T-helper 1 cell treated with Interleukin-12 subunit alpha and Interleukin-12 subunit beta and Interleukin-4 antibody, amounts not matched to agents 30 μg/mL and 1 μg/mL, for 36 hours (primary cell): ENCODE data around the gene PLXNB3.

Source experiments
- H3K27ac Mint-ChIP-seq: one replicate; pipeline ENCODE4 v1.8.0; 2021; ENCODE audit warnings: mild to moderate bottlenecking, mixed read lengths
- H3K27me3 Mint-ChIP-seq: one replicate; pipeline ENCODE4 v1.8.0; 2021; ENCODE audit warnings: low read depth, mixed read lengths
- H3K36me3 Mint-ChIP-seq: one replicate; pipeline ENCODE4 v1.8.0; 2021; ENCODE audit warnings: low read depth, mixed read lengths
- H3K4me1 Mint-ChIP-seq: one replicate; pipeline ENCODE4 v1.8.0; 2021; ENCODE audit warnings: low read depth, mixed read lengths
- H3K4me3 Mint-ChIP-seq: one replicate; pipeline ENCODE4 v1.8.0; 2021; ENCODE audit warnings: mild to moderate bottlenecking, moderate library complexity, mixed read lengths
- H3K9me3 Mint-ChIP-seq: one replicate; pipeline ENCODE4 v1.8.0; 2021; ENCODE audit warnings: mixed read lengths

PLXNB3 gene

DNA sequence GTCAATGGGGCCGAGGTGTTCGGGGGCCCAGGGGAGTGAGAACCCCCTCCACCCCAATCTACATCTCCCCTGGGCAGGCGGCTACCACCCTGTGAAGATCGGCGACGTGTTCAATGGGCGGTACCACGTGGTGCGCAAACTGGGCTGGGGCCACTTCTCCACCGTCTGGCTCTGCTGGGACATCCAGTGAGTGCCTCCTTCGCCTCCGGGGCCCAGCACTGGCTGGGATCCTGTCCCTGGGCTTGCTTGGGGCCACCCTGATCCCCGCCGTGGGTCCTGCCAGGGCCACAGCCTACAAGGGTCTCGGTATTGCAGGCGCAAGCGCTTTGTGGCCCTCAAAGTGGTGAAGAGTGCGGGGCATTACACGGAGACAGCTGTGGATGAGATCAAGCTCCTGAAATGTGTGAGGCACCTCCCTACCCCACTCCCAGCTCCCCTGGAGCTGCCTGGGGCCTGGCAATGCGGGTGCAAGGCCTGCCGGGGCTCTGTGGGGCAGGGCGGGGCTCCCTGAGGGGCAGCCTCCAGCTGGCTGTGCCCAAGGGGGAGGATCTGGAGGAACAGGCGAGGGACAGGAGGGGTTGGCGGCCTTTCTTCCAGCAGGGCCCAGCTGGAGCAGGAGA lies 17.5 kb downstream of the PLXNB3 start:
- H3K9me3 Mint-ChIP-seq = no peaks in the 10 kb centered on the region
- no peak overlapping the region for H3K27ac Mint-ChIP-seq
- H3K27me3 Mint-ChIP-seq = peaks cover 3% of the 10 kb centered on the region
- H3K4me3 Mint-ChIP-seq = no peak overlapping the region
- H3K4me1 Mint-ChIP-seq = no peaks in the 10 kb centered on the region
- no peaks in the 10 kb centered on the region for H3K36me3 Mint-ChIP-seq

DNA sequence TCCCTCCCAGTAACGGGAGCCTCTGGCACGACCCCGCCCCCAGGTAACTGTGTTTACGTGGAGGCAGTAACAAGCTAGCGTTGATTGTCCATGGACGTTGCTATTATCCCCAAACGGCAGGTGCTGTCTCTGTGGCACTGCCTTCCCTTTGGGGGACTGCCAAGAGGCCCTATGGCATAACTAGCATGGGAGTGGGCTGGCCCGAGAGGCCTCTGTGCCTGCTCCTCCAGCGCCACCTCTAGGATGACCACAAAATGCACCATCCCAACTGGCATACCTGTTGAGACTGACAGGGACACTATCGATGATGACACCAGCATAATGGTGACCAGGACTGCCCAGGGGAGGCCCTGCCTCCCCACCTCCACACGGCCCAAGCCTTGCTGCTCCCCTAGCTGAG lies 18.3 kb downstream of the PLXNB3 start:
- no peak overlapping the region for H3K4me3 Mint-ChIP-seq
- H3K36me3 Mint-ChIP-seq = no peaks in the 10 kb centered on the region
- no peak overlapping the region for H3K27ac Mint-ChIP-seq
- H3K9me3 Mint-ChIP-seq = no peaks in the 10 kb centered on the region
- peaks cover 3% of the 10 kb centered on the region for H3K27me3 Mint-ChIP-seq
- no peaks in the 10 kb centered on the region for H3K4me1 Mint-ChIP-seq

DNA sequence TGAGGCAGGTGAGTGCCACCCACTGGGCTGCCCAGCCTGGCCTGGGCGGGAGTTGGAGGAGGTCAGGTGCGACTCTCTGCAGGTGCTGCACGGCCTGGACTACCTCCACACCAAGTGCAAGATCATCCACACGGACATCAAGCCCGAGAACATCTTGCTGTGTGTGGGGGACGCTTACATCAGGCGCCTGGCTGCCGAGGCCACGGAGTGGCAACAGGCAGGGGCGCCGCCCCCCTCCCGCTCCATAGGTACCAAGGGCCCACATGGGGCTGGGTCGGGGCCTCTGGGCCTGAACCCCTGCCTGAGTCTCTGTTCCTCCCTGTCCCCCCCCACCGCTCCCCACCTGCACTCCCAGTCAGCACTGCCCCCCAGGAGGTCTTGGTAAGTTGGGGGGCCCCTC lies 18.8 kb downstream of the PLXNB3 start:
- no peaks in the 10 kb centered on the region for H3K4me1 Mint-ChIP-seq
- H3K27me3 Mint-ChIP-seq = peaks cover 3% of the 10 kb centered on the region
- H3K4me3 Mint-ChIP-seq = no peak overlapping the region
- H3K9me3 Mint-ChIP-seq = no peaks in the 10 kb centered on the region
- no peak overlapping the region for H3K27ac Mint-ChIP-seq
- no peaks in the 10 kb centered on the region for H3K36me3 Mint-ChIP-seq

DNA sequence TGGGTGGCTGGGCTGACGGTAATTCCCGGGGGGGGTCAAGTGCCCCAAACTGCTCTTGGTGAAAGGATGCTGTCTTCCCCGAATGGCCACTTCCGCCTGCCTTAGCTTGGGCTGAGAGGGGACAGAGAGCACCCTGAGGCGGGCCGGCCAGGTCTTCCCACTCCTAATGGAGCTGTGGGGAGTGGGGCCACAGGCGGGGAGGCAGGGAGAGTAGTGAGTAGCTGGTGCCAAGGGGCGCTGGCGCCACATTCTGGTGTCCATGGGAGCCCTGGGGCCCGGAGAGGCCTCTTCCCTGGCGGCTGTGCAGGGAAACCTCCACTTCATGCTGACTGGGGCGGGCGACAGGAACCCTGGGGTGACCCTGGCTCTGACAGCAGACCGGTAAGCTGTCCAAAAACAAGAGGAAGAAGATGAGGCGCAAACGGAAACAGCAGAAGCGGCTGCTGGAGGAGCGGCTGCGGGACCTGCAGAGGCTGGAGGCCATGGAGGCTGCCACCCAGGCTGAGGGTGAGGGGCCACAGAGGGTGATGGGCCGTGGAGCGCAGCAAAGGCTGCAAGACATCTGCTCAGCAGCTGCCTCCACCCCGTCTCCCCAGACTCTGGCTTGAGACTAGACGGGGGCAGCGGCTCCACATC lies 19.4 kb downstream of the PLXNB3 start:
- H3K4me1 Mint-ChIP-seq = no peaks in the 10 kb centered on the region
- H3K9me3 Mint-ChIP-seq = no peaks in the 10 kb centered on the region
- no peaks in the 10 kb centered on the region for H3K36me3 Mint-ChIP-seq
- no peak overlapping the region for H3K27ac Mint-ChIP-seq
- peaks cover 3% of the 10 kb centered on the region for H3K27me3 Mint-ChIP-seq
- no peak overlapping the region for H3K4me3 Mint-ChIP-seq

GRCh38 chrX:153784325-153784967 lies 20.4 kb downstream of the PLXNB3 start:
- Mint-ChIP-seq H3K27me3 (peaks cover 3% of the 10 kb centered on the region), H3K9me3 (no peaks in the 10 kb centered on the region), H3K27ac (no peak overlapping the region), H3K36me3 (no peaks in the 10 kb centered on the region), H3K4me3 (no peak overlapping the region), H3K4me1 (no peaks in the 10 kb centered on the region)

- no peaks in the 10 kb centered on the region for H3K9me3 Mint-ChIP-seq
- no peak overlapping the region for H3K27ac Mint-ChIP-seq
- no peak overlapping the region for H3K4me3 Mint-ChIP-seq
- peaks cover 1% of the 10 kb centered on the region for H3K36me3 Mint-ChIP-seq
- no peaks in the 10 kb centered on the region for H3K27me3 Mint-ChIP-seq
- no peaks in the 10 kb centered on the region for H3K4me1 Mint-ChIP-seq
These were observed 22.6 kb downstream of the PLXNB3 start for GRCh38 chrX:153786669-153787068.

DNA sequence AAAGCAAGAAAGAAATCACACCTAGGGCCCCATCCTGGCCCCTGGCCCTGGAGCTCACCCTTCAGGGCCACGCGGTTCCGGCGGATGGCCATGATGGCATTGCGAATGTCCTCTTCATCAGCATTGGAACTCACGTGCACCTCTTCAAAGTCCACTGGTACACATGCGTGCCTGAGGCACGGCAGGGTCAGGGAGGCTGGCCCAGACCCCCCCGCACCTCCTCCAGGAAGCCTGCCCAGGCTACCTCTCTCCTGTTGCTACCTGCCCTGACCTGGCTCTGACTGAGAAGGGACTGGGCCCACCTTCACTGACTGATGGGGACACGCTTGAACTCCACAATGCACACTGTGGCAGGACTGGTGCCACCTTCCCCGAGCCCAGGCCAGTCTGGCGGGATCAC lies 25.6 kb downstream of the PLXNB3 start:
- Mint-ChIP-seq H3K27me3 (no peaks in the 10 kb centered on the region), H3K4me1 (peaks cover 7% of the 10 kb centered on the region), H3K27ac (no peak overlapping the region), H3K9me3 (no peaks in the 10 kb centered on the region), H3K4me3 (no peak overlapping the region), H3K36me3 (peaks cover 6% of the 10 kb centered on the region)

GRCh38 chrX:153791104-153791852 lies 27.2 kb downstream of the PLXNB3 start:
- peaks cover 11% of the 10 kb centered on the region for H3K4me1 Mint-ChIP-seq
- no peak overlapping the region for H3K27ac Mint-ChIP-seq
- H3K36me3 Mint-ChIP-seq = peaks cover 8% of the 10 kb centered on the region
- no peak overlapping the region for H3K4me3 Mint-ChIP-seq
- no peaks in the 10 kb centered on the region for H3K27me3 Mint-ChIP-seq
- H3K9me3 Mint-ChIP-seq = no peaks in the 10 kb centered on the region

DNA sequence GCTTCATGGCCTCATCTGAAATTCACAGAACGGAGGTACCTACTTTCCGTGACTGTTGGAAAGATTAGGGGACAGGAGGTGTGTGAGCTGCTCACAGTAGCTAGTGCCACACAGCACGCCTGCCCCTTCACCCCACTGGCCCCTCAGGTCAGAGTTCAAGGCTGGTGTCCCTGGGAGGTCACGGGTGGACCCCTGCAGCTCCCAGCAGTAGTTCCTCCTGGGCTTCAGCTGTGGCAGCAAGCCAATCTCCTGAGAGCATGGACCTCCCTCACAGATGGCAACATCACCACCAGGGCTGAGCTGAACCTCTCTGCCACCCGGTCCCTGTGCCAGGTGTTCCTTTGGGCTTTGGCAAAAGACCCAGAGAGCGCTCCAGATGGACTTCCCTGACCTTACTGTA lies 28.3 kb downstream of the PLXNB3 start:
- Mint-ChIP-seq H3K27ac (no peak overlapping the region), H3K4me1 (peaks cover 12% of the 10 kb centered on the region), H3K36me3 (peaks cover 8% of the 10 kb centered on the region), H3K9me3 (no peaks in the 10 kb centered on the region), H3K27me3 (no peaks in the 10 kb centered on the region), H3K4me3 (no peak overlapping the region)

DNA sequence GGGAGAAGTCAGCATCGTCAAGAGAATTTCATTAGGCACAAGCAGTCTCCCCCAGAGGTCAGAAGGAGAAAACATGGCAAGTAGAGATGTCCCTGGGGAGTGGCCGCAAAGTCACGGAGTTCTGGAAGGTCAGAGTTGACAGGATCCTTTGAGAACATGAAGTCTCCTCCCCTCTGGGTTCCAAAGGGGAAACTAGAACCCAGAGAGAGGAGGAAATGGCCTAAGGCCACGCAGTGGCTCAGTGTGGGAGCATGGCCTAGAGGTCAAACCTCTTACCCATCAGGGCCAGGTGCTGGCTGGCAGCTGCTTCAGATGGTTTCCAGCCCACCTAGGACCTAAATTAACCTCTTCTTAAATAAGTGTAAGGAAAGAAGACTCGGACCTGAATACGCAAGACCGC lies 29.2 kb downstream of the PLXNB3 start:
- Mint-ChIP-seq H3K9me3 (no peaks in the 10 kb centered on the region), H3K27me3 (no peaks in the 10 kb centered on the region), H3K4me3 (peak overlapping the region; percentile 98), H3K4me1 (peaks cover 12% of the 10 kb centered on the region), H3K27ac (peak overlapping the region; percentile 90), H3K36me3 (peaks cover 10% of the 10 kb centered on the region)

DNA sequence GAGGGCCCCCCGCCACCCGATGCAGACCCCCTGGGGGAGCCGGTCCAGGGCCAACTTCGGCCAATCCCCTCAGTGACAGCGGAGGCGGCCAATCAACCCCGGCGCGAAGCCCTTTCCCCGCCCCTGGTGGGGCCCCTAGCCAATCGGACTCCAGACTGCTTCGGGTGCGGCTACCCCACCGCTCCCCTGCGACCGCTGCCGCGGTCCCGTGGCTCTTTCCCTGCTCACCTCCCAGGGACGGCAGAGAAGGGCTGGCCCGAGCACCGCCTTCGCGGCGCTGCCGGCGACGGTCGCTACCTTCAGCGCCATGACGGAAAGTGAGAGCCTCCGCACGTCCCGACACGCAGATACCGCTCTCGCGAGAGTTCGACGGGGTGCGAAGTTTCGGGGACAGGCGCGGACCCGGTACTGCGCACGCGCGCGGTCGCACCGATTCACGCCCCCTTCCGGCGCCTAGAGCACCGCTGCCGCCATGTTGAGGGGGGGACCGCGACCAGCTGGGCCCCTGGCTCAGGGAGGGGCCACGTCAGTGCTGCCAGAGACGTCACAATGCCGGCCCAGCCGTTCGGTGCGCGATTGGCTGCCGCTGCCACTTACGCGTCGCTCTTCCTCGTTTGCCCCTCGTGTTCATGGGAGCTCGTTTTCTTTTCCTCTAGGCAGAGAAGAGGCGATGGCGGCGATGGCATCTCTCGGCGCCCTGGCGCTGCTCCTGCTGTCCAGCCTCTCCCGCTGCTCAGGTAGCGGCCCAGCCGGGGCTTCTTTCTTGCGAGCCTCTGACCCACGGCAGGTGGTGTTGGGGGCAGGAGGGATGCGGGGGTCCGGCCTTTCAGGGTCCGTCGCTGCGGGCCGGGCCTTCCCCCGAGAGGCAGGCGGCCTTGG lies 30.2 kb downstream of the PLXNB3 start, which contains the start of the genes IDH3G and SSR4:
Gene IDH3G, minus strand, starts transcription at position 358 of the 879 bp plus-strand sequence. Its CDS starts 49 bp downstream, at position 309.
Gene SSR4, plus strand, starts transcription at position 651 of the 879 bp plus-strand sequence. Its CDS starts 20 bp downstream, at position 671.
- peak within 1 kb of the TSS; percentile 98 for H3K4me3 Mint-ChIP-seq
- no peaks in the 10 kb centered on the region for H3K27me3 Mint-ChIP-seq
- peak within 1 kb of the TSS; percentile 90 for H3K27ac Mint-ChIP-seq
- no peaks in the 10 kb centered on the region for H3K9me3 Mint-ChIP-seq
- peaks cover 10% of the 10 kb centered on the region for H3K36me3 Mint-ChIP-seq
- H3K4me1 Mint-ChIP-seq = peaks cover 12% of the 10 kb centered on the region

GRCh38 chrX:153794897-153795816 lies 31.1 kb downstream of the PLXNB3 start:
- H3K27ac Mint-ChIP-seq = peak overlapping the region; percentile 72
- peaks cover 10% of the 10 kb centered on the region for H3K36me3 Mint-ChIP-seq
- no peaks in the 10 kb centered on the region for H3K27me3 Mint-ChIP-seq
- no peaks in the 10 kb centered on the region for H3K9me3 Mint-ChIP-seq
- peak overlapping the region; percentile 98 for H3K4me3 Mint-ChIP-seq
- peaks cover 12% of the 10 kb centered on the region for H3K4me1 Mint-ChIP-seq

DNA sequence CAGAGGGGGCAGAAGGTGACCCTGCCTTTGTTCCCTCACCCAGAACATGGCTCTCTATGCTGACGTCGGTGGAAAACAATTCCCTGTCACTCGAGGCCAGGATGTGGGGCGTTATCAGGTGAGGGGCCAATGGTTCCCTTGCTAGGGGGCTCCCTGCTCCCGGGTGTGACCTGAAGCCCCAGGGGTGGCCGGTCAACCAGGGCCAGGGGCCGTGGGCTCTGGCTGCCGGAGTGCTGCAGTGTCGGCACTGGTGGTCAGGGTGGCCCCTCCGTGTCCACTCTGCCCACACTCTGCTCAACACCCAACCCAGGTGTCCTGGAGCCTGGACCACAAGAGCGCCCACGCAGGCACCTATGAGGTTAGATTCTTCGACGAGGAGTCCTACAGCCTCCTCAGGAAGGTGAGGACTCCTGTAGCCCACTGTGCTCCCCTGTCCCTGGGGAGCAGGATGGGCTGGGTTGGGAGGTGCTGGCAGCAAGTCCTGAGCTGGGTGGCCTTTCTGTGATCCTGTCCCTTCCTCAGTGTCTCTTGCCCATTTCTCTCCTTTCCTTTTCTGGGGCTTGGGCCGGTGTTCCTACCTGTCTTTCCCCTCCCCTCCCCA lies 33.5 kb downstream of the PLXNB3 start:
- H3K27me3 Mint-ChIP-seq = no peaks in the 10 kb centered on the region
- no peaks in the 10 kb centered on the region for H3K9me3 Mint-ChIP-seq
- H3K36me3 Mint-ChIP-seq = peaks cover 9% of the 10 kb centered on the region
- no peak overlapping the region for H3K4me3 Mint-ChIP-seq
- peaks cover 12% of the 10 kb centered on the region for H3K4me1 Mint-ChIP-seq
- H3K27ac Mint-ChIP-seq = no peak overlapping the region
